Measurements from ENCODE around the gene RGL2. TPM values are rescaled to one million over a fixed set of nuclear protein-coding genes. Genes with fewer than 3 reads are reported as not detected.

Gene RGL2
- total and polyA plus RNA-seq, 2 of the 13 experiments (the other 11 are each of a cell fraction or from before 2014, with no cell fraction given) = 22.9 to 47.4 TPM

DNA sequence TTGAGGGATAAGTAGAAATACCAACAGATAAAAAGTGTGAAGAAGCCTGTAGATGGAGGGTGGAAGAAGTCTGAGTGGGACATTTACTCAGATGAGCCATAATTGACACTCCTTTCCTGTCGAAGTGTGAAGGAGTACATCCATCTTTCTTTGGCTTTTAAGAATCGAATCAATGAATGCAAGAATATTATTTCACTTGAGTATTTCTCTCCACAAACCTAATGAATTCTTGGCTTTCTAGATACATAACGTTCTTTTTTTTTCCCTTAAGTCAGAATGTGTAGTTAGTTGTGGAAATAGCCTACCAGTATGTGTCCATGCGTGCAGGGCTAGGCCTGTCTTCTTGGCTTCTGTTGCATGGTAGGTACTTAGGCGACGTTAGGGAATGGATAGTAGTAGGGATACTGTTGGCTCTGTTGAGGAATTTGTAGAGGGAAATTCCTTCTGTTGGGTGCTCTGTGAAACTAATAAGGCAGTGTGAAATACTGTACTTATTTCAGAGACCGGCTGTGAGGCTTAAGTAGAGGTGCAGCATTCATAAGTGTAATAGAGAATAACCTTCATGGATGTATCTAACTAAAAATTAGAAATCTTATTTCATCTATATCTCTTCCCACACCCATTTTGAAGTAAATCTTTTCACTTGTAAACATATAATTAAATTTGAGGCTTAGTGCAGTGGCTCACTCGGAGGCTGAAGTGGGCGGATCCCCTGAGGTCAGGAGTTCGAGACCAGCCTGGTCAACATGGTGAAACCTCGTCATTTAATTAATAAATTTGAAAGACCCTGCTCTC lies 25.4 kb downstream of the RGL2 start (continued):
- TF ChIP-seq PAF1 (CRISPR knock-in tag; IDR thresholded peaks at IDR 0.05) (0 out of 2 replicates have a peak, but pooled peaks have one; percentile 9), ZNF430 (CRISPR knock-in tag; IDR thresholded peaks at IDR 0.05) (no peak), ZFAT (CRISPR knock-in tag; conservative IDR thresholded peaks at IDR 0.05) (no peak), RAD21 (CRISPR knock-in tag; IDR thresholded peaks at IDR 0.05) (no peak), ZBTB10 (CRISPR knock-in tag; IDR thresholded peaks at IDR 0.05; ENCODE audit: borderline replicate concordance) (no peak), TAF1 (CRISPR knock-in tag; IDR thresholded peaks at IDR 0.05) (no peak), HOXD1 (CRISPR knock-in tag; IDR thresholded peaks at IDR 0.05) (no peak), ZNF597 (CRISPR knock-in tag; IDR thresholded peaks at IDR 0.05) (no peak), PTBP1 (IDR thresholded peaks at IDR 0.05; ENCODE audit: low read depth, low read length, poor library complexity, severe bottlenecking) (no peak), SSRP1 (CRISPR knock-in tag; IDR thresholded peaks at IDR 0.05) (peak; percentile 54; the same call in 1 of the 2 replicates), ZBTB42 (CRISPR knock-in tag; IDR thresholded peaks at IDR 0.05) (no peak), FLYWCH1 (CRISPR knock-in tag; IDR thresholded peaks at IDR 0.05) (no peak), NRL (CRISPR knock-in tag; IDR thresholded peaks at IDR 0.05; ENCODE audit: borderline replicate concordance) (no peak), ZNF674 (CRISPR knock-in tag; IDR thresholded peaks at IDR 0.05; ENCODE audit: low read depth) (no peak), ZXDC (CRISPR knock-in tag; IDR thresholded peaks at IDR 0.05) (no peak), HES4 (CRISPR knock-in tag; IDR thresholded peaks at IDR 0.05; ENCODE audit: borderline replicate concordance) (no peak), ARNT2 (CRISPR knock-in tag; IDR thresholded peaks at IDR 0.05; ENCODE audit: low read depth) (no peak), RBM22 (optimal IDR thresholded peaks at IDR 0.05; ENCODE audit: low read length) (peak; percentile 23), PHF8 (CRISPR knock-in tag; IDR thresholded peaks at IDR 0.05) (no peak), NAIF1 (CRISPR knock-in tag; IDR thresholded peaks at IDR 0.05; ENCODE audit: borderline replicate concordance) (no peak), ZNF24 (IDR thresholded peaks at IDR 0.05) (no peak)
- TF ChIP-seq, protein P1, sequence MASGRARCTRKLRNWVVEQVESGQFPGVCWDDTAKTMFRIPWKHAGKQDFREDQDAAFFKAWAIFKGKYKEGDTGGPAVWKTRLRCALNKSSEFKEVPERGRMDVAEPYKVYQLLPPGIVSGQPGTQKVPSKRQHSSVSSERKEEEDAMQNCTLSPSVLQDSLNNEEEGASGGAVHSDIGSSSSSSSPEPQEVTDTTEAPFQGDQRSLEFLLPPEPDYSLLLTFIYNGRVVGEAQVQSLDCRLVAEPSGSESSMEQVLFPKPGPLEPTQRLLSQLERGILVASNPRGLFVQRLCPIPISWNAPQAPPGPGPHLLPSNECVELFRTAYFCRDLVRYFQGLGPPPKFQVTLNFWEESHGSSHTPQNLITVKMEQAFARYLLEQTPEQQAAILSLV (CRISPR knock-in tag; IDR thresholded peaks at IDR 0.05; ENCODE audit: borderline replicate concordance) = no peak
- TF ChIP-seq, protein P2, sequence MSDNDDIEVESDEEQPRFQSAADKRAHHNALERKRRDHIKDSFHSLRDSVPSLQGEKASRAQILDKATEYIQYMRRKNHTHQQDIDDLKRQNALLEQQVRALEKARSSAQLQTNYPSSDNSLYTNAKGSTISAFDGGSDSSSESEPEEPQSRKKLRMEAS (IDR thresholded peaks at IDR 0.05) = 0 out of 2 replicates have a peak, but pooled peaks have one; percentile 5

Measured in HepG2 (cell line).